ENCODE data around the gene SERPINB3. TPM values are rescaled to one million over a fixed set of nuclear protein-coding genes. Genes with fewer than 3 reads are reported as not detected.
"Not testable (repeated sequence)": the region's sequence is repeated elsewhere in the genome, so short reads cannot be mapped to it uniquely, and the experiment has no call there.

SERPINB3 gene
- total and polyA plus RNA-seq, 2 of the 8 experiments (the other 6 are each of a cell fraction or from before 2014, with no cell fraction given) = 0.17 to 0.18 TPM

- H3K56ac ChIP-seq (replicated peaks; ENCODE audit: insufficient read length, low read depth, low read length); H3K14ac ChIP-seq (ENCODE audit: insufficient read length); H3K23me2 ChIP-seq (ENCODE audit: low read depth, low read length); H3K79me1 ChIP-seq (ENCODE audit: low read depth, low read length); H2BK120ac ChIP-seq (replicated peaks; ENCODE audit: low read depth, low read length); H4K8ac ChIP-seq (ENCODE audit: extremely low read depth, insufficient read depth, low read length); H2BK20ac ChIP-seq (ENCODE audit: low read length); H3K9ac ChIP-seq (replicated peaks in 1 of 4; ENCODE audit: extremely low read depth in 1 of 4, low read depth in 3 of 4, low read length in 3 of 4); H4K91ac ChIP-seq (replicated peaks; ENCODE audit: insufficient read length, low read length); H3K4me3 ChIP-seq (ENCODE audit: extremely low read depth in 1 of 4, insufficient read depth in 2 of 4, low read depth in 3 of 4, low read length in 4 of 4); H3K79me2 ChIP-seq (ENCODE audit: control insufficient read depth in 1 of 2, insufficient read depth in 2 of 2, low read length in 2 of 2); H4K20me1 ChIP-seq (replicated peaks in 1 of 2; ENCODE audit: control insufficient read depth in 1 of 2, insufficient read depth in 2 of 2, low read length in 2 of 2); H3K36me3 ChIP-seq (ENCODE audit: control insufficient read depth in 2 of 4, insufficient read depth in 4 of 4, low read length in 3 of 4); POLR2A ChIA-PET (ENCODE audit: partially characterized antibody); H4K5ac ChIP-seq (ENCODE audit: insufficient read length, low read depth, low read length); H3K4me1 ChIP-seq (replicated peaks in 1 of 4; ENCODE audit: control insufficient read depth in 3 of 4, insufficient read depth in 4 of 4, low read length in 3 of 4); H2AK5ac ChIP-seq (ENCODE audit: low read depth, low read length); FAIRE-seq; H3K27ac ChIP-seq (ENCODE audit: low read depth, low read length); H2BK5ac ChIP-seq (ENCODE audit: low read depth, low read length); H2AFZ ChIP-seq (ENCODE audit: low read length); H3K27me3 ChIP-seq (replicated peaks in 1 of 4; ENCODE audit: control insufficient read depth in 3 of 4, extremely low read depth in 1 of 4, insufficient read depth in 3 of 4, low read length in 3 of 4); H3K4ac ChIP-seq (replicated peaks; ENCODE audit: insufficient read length, low read depth, low read length); H3K18ac ChIP-seq (ENCODE audit: extremely low read depth, low read length); H2BK15ac ChIP-seq (ENCODE audit: low read length); DNase-seq (ENCODE audit: low read depth in 1 of 2, low spot score in 2 of 2); H3K4me2 ChIP-seq (ENCODE audit: insufficient read depth in 1 of 2, low read depth in 2 of 2, low read length in 2 of 2); H3K23ac ChIP-seq (ENCODE audit: insufficient read length); H3K9me3 ChIP-seq (ENCODE audit: insufficient read depth in 2 of 2, low read depth in 1 of 2, low read length in 1 of 2): not testable (repeated sequence)
- 95% methylated on average over 4 of the region's 4 CpGs; no CpG with 5 or more reads in 1 of the 2 experiments for WGBS, 2 experiments (ENCODE audit: extremely low coverage in 1 of 2, insufficient coverage in 1 of 2, insufficient read length in 1 of 2, insufficient replicate concordance in 2 of 2, low coverage in 1 of 2, low lambda C conversion rate in 2 of 2, missing lambda C conversion rate in 1 of 2)
- CTCF ChIA-PET (ENCODE audit: partially characterized antibody) = interaction anchor here (0.6 to 1.0 kb wide), 2 partner anchors 60 to 132 kb away, joined by 3 to 4 read pairs; partner anchors contain the start of gene SERPINB11
- H2BK12ac ChIP-seq (ENCODE audit: low read depth, low read length) = peak overlapping the region; percentile 75; the same call in 1 of the 2 replicates
These were observed 18.9 kb downstream of the SERPINB3 start for GRCh38 chr18:63642668-63643356.
